ENCODE results near the gene CD84. TPM values are rescaled to one million over a fixed set of nuclear protein-coding genes. Genes with fewer than 3 reads are reported as not detected.

CD84 gene
- total RNA-seq, 4 donors from 2014 or later, result 2.7 to 24.8 (median 5.2) TPM

- Histone ChIP-seq H3K4me3 (no peak overlapping the region), H3K9me3 (no peaks in the 10 kb centered on the region), H3K27ac (no peak overlapping the region), H3K4me1 (no peaks in the 10 kb centered on the region), H3K27me3 (no peaks in the 10 kb centered on the region), H3K36me3 (no peaks in the 10 kb centered on the region)
- TF ChIP-seq POLR2A (IDR thresholded peaks at IDR 0.05) (no peak), CTCF (IDR thresholded peaks at IDR 0.05) (no peak)
- DNase-seq, result no peak
These were observed 29.2 kb upstream of the CD84 start for GRCh38 chr1:160608514-160608913.

GRCh38 chr1:160608057-160608456, 28.8 kb upstream of the CD84 start:
- no peak for DNase-seq
- Histone ChIP-seq H3K36me3 (no peaks in the 10 kb centered on the region), H3K9me3 (no peaks in the 10 kb centered on the region), H3K27me3 (no peaks in the 10 kb centered on the region), H3K4me1 (no peaks in the 10 kb centered on the region), H3K27ac (no peak overlapping the region), H3K4me3 (no peak overlapping the region)
- TF ChIP-seq CTCF (IDR thresholded peaks at IDR 0.05), result no peak
- no peak for TF ChIP-seq POLR2A (IDR thresholded peaks at IDR 0.05)

GRCh38 chr1:160607672-160608032, 28.4 kb upstream of the CD84 start:
- TF ChIP-seq CTCF (IDR thresholded peaks at IDR 0.05) (no peak), POLR2A (IDR thresholded peaks at IDR 0.05) (no peak)
- no peaks in the 10 kb centered on the region for H3K9me3 ChIP-seq
- no peak for DNase-seq

GRCh38 chr1:160607011-160607671, 27.8 kb upstream of the CD84 start:
- peak in 2 of 3 donors; percentile 63 to 81 for DNase-seq
- H3K27ac ChIP-seq, result peak overlapping the region in 1 of 4 donors; percentile 32
- no peaks in the 10 kb centered on the region for H3K9me3 ChIP-seq
- no peak overlapping the region for H3K4me3 ChIP-seq
- H3K4me1 ChIP-seq, result no peaks in the 10 kb centered on the region
- no peaks in the 10 kb centered on the region for H3K27me3 ChIP-seq
- no peaks in the 10 kb centered on the region for H3K36me3 ChIP-seq
- TF ChIP-seq CTCF (IDR thresholded peaks at IDR 0.05) (peak; percentile 59 to 97 (median 92)), POLR2A (IDR thresholded peaks at IDR 0.05) (no peak)

More at GRCh38 chr1:160607672-160608032, 28.4 kb upstream of the CD84 start:
- Histone ChIP-seq H3K36me3 (no peaks in the 10 kb centered on the region), H3K4me1 (no peaks in the 10 kb centered on the region), H3K4me3 (no peak overlapping the region), H3K27me3 (no peaks in the 10 kb centered on the region), H3K27ac (no peak overlapping the region)

- no peak for DNase-seq
- no peak overlapping the region for H3K4me3 ChIP-seq
- H3K4me1 ChIP-seq, result no peaks in the 10 kb centered on the region
- TF ChIP-seq CTCF (IDR thresholded peaks at IDR 0.05), result no peak
- TF ChIP-seq POLR2A (IDR thresholded peaks at IDR 0.05), result no peak
- H3K36me3 ChIP-seq, result no peaks in the 10 kb centered on the region
- peak overlapping the region in 1 of 4 donors; percentile 32 for H3K27ac ChIP-seq
- no peaks in the 10 kb centered on the region for H3K27me3 ChIP-seq
- no peaks in the 10 kb centered on the region for H3K9me3 ChIP-seq
These were observed 27.3 kb upstream of the CD84 start for GRCh38 chr1:160606611-160607010.

Measured in Peyer's patch (tissue), 4 donors.